Kidney (tissue), 14 donors: ENCODE data around the gene MRRF. TPM values are rescaled to one million over a fixed set of nuclear protein-coding genes. Genes with fewer than 3 reads are reported as not detected.
A peak's percentile ranks its signal among the peaks of the same experiment; 100 is the strongest.

Experiments
- DNase-seq, 5 donors: peaks; one replicate each; pipeline ENCODE4 v3.0.0-alpha.2; 2013 to 2020
- FAIRE-seq: peaks from 2 replicates; lab custom pipeline; 2012; peaks lifted over from hg19 to GRCh38; lab: Jason Lieb, UNC
- H3K27ac ChIP-seq, 2 donors: one replicate each; pipeline ENCODE4 v1.7.0; 2013; ENCODE audit warnings: low read depth in 2 of 2, low read length in 2 of 2, inconsistent platforms in 1 of 2
- H3K27me3 ChIP-seq: one replicate; pipeline ENCODE4 v1.7.1; 2013; ENCODE audit warnings: low read length, inconsistent platforms; ENCODE audit not compliant: control insufficient read depth, insufficient read depth
- H3K36me3 ChIP-seq, 3 donors: one replicate each; pipeline versions ENCODE4 v1.7.0 to v1.7.1; 2013; ENCODE audit warnings: low read length in 3 of 3, control low read depth in 1 of 3, inconsistent platforms in 1 of 3; ENCODE audit not compliant: insufficient read depth in 3 of 3, control insufficient read depth in 2 of 3
- H3K4me1 ChIP-seq, 3 donors: one replicate each; pipeline versions ENCODE4 v1.7.0 to v1.7.1; 2013; ENCODE audit warnings: low read length in 3 of 3, inconsistent platforms in 1 of 3, low read depth in 1 of 3; ENCODE audit not compliant: control insufficient read depth in 2 of 3, insufficient read depth in 2 of 3
- H3K4me3 ChIP-seq, 3 donors: one replicate each; pipeline versions ENCODE4 v1.7.0 to v1.8.1; 2013; ENCODE audit warnings: low read length in 3 of 3, control low read depth in 1 of 3, inconsistent platforms in 1 of 3
- H3K9ac ChIP-seq, 3 donors: one replicate each; pipeline versions ENCODE4 v1.7.0 to v1.7.1; 2013; ENCODE audit warnings: low read length in 3 of 3, control low read depth in 1 of 3, inconsistent platforms in 1 of 3
- H3K9me3 ChIP-seq, 3 donors: one replicate each; pipeline versions ENCODE4 v1.7.0 to v1.7.1; 2013; ENCODE audit warnings: low read length in 3 of 3, control low read depth in 1 of 3, inconsistent platforms in 1 of 3; ENCODE audit not compliant: control insufficient read depth in 2 of 3, insufficient read depth in 1 of 3
- intact Hi-C: fragments of 100-400 bp; cut with DNase I; formaldehyde crosslinking; loops from one replicate; pipeline ENCODE4 v1.11.1; 2022
- polyA plus RNA-seq: library from polyadenylated mRNA; stranded (reverse); fragments of 350-450 nt; fragmentation: Illumina TruSeq; extraction: RNeasy Lipid Tissue Mini Kit (QIAGEN cat#74804); gene quantifications from one replicate; pipeline ENCODE4 v1.2.3, GENCODE V29; 2014; ENCODE audit warnings: low read depth, low replicate concordance; ENCODE audit not compliant: insufficient read depth
- total RNA-seq: library from RNA; stranded (reverse); fragmentation: NEBNext Ultra II Directional; extraction: Animal tissue kit (Norgen Biotek cat#: 25700); gene quantifications from one replicate; pipeline ENCODE4 v1.2.1, GENCODE V29; 2021
- TF ChIP-seq, protein P1 (sequence below): IDR thresholded peaks from 3 replicates; pipeline ENCODE4 v1.5.1; 2012; ENCODE audit warnings: mild to moderate bottlenecking, moderate library complexity, borderline replicate concordance; ENCODE audit not compliant: insufficient read depth; ENCODE audit errors: extremely low read depth
- donor health status: control.
- donor health status: control.
- donor health status: control.
- donor health status: control.
- donor health status: control.
- donor health status: DM: yes; HTN: yes; CAD: no.
- donor health status: Normal renal cell carcinoma (clear cell type).

Gene MRRF
- total and polyA plus RNA-seq, 2 donors from 2014 or later, result 38.8 to 44.9 TPM

GRCh38 chr9:122216138-122216797 lies 48.4 kb upstream of the MRRF start:
- Histone ChIP-seq H3K27ac (no peak overlapping the region), H3K36me3 (no peaks in the 10 kb centered on the region), H3K4me3 (no peak overlapping the region), H3K9ac (no peak overlapping the region), H3K9me3 (no peaks in the 10 kb centered on the region), H3K27me3 (peaks cover 85% of the 10 kb centered on the region), H3K4me1 (peaks cover 0 to 19% (median 3%) of the 10 kb centered on the region in 3 donors)
- FAIRE-seq (no peak), DNase-seq (peak in 1 of 5 donors; percentile 23)
- TF ChIP-seq, protein P1, sequence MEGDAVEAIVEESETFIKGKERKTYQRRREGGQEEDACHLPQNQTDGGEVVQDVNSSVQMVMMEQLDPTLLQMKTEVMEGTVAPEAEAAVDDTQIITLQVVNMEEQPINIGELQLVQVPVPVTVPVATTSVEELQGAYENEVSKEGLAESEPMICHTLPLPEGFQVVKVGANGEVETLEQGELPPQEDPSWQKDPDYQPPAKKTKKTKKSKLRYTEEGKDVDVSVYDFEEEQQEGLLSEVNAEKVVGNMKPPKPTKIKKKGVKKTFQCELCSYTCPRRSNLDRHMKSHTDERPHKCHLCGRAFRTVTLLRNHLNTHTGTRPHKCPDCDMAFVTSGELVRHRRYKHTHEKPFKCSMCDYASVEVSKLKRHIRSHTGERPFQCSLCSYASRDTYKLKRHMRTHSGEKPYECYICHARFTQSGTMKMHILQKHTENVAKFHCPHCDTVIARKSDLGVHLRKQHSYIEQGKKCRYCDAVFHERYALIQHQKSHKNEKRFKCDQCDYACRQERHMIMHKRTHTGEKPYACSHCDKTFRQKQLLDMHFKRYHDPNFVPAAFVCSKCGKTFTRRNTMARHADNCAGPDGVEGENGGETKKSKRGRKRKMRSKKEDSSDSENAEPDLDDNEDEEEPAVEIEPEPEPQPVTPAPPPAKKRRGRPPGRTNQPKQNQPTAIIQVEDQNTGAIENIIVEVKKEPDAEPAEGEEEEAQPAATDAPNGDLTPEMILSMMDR, result no peak
- intact Hi-C loops, result no loop called here

DNA sequence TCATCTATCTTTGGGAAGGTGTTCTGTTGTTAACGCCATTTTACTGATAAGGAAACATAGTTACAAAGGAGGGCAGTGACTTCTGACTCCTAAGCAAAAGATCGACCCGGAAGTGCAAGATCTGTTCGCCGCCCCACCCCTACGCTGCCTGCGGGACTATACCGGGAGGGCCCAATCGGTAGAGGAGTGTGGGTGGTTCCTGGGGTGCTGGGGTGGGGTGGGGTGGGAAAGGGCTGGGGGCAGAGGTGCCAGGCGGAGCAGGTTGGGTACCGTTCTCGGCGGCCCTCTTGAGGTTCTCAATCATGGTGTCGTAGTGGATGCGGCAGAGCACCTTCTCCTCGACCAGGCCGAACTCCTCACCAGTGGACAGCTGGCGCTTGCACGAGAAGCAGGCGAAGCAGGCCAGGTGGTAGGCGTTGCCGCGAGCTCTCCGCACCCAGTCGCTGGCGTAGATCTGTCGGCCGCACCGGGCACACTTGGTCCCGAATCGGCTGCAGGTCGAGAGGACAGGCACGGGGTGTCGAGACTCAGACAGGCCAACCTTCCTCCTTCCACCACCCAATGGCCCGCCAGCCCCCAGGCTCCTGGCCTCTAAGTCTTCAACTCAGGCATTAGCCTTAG lies 47.8 kb upstream of the MRRF start:
- H3K9ac ChIP-seq, result no peak overlapping the region
- peaks cover 85% of the 10 kb centered on the region for H3K27me3 ChIP-seq
- peaks cover 0 to 19% (median 3%) of the 10 kb centered on the region in 3 donors for H3K4me1 ChIP-seq
- DNase-seq, result peak in 1 of 5 donors; percentile 66
- no peaks in the 10 kb centered on the region for H3K9me3 ChIP-seq
- no peak overlapping the region for H3K27ac ChIP-seq
- no peak for FAIRE-seq
- TF ChIP-seq, protein P1, result no peak
- no peaks in the 10 kb centered on the region for H3K36me3 ChIP-seq
- intact Hi-C loops, result no loop called here
- no peak overlapping the region for H3K4me3 ChIP-seq

DNA sequence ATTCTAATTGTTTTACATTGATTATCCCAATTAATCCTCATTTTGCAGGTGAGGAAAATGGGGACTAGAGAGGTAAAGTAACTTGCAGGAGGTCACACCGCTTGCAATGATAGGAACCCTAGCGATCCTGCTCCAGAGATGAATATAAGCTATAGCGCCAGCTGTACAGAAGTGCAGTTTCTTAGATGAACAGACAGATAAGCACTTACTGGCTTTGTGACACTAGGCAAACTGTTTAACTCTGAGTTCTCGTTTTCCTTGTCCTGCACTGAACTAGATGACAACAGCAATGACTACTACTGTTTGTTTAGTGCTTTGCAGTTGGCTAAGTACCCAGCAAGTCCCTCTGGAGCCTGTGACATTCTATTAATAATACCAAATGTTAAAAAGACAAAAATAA lies 47.0 kb upstream of the MRRF start:
- peak in 1 of 5 donors; percentile 22 for DNase-seq
- no peak overlapping the region for H3K4me3 ChIP-seq
- no peak for FAIRE-seq
- intact Hi-C loops, result no loop called here
- no peak overlapping the region for H3K27ac ChIP-seq
- H3K4me1 ChIP-seq, result peaks cover 0 to 19% (median 3%) of the 10 kb centered on the region in 3 donors
- no peak overlapping the region for H3K9ac ChIP-seq
- TF ChIP-seq, protein P1, result no peak
- no peaks in the 10 kb centered on the region for H3K36me3 ChIP-seq
- no peaks in the 10 kb centered on the region for H3K9me3 ChIP-seq
- peaks cover 84% of the 10 kb centered on the region for H3K27me3 ChIP-seq
